ENCODE data around the gene NPM3. TPM values are rescaled to one million over a fixed set of nuclear protein-coding genes. Genes with fewer than 3 reads are reported as not detected.
A peak's percentile ranks its signal among the peaks of the same experiment; 100 is the strongest.

The NPM3 gene
- total and polyA plus RNA-seq, 2 of the 13 experiments (the other 11 are each of a cell fraction or from before 2014, with no cell fraction given): 47.6 to 129 TPM

DNA sequence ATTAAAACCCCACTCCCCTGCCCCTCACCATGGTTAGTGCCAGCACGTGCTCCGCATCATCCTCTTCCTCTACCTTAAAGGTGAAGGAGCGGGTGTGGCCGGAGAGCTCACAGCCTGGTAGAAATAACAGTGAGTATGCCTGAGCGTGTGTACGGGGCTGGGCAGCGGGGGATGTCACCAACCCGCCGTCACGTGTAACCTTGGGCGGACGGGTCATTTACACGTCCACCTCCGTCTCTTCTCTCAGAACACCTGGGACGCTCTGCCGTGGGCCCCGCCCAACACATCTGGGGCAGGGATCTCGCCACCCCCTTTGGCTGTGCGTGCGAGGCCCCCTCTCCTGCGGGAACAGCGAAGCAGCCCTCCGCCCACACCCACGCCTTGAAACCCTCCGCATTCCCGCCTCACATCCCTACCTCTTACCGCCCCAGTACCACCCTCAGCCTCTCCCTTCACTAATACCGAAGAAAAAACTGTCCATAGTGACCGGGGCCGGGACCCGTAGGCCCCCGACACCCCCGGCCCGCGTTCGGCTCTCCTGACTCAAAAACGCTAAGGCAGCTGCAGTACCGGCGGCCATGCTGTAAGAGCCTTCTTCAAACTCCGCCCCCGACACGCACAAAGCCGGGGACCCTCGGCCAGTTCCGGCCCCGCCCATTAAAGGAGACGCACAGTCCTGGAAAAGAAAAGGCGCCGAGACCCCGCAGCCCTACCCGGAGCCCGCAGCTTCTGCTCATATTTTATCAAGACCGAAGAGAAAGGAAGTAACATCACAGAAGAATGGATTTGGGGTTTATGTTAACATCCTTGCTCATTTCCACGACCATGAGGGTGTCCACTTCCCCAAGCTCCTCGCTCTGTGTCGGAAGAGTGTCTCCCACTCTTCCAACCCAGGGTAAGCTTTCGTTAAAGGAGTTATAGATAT is at the start of gene NPM3 (continued):
- TF ChIP-seq, protein P1, sequence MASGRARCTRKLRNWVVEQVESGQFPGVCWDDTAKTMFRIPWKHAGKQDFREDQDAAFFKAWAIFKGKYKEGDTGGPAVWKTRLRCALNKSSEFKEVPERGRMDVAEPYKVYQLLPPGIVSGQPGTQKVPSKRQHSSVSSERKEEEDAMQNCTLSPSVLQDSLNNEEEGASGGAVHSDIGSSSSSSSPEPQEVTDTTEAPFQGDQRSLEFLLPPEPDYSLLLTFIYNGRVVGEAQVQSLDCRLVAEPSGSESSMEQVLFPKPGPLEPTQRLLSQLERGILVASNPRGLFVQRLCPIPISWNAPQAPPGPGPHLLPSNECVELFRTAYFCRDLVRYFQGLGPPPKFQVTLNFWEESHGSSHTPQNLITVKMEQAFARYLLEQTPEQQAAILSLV (CRISPR knock-in tag; IDR thresholded peaks at IDR 0.05; ENCODE audit: borderline replicate concordance): no peak
- 0 out of 2 replicates have a peak, but pooled peaks have one; percentile 59 for TF ChIP-seq NAIF1 (CRISPR knock-in tag; IDR thresholded peaks at IDR 0.05; ENCODE audit: borderline replicate concordance)
- TF ChIP-seq ZNF510 (CRISPR knock-in tag; IDR thresholded peaks at IDR 0.05; ENCODE audit: low read depth): 0 out of 2 replicates have a peak, but pooled peaks have one; percentile 60
- 0 out of 2 replicates have a peak, but pooled peaks have one; percentile 10 for TF ChIP-seq ZNF792 (CRISPR knock-in tag; IDR thresholded peaks at IDR 0.05)
- no peak for TF ChIP-seq ZSCAN21 (CRISPR knock-in tag; IDR thresholded peaks at IDR 0.05; ENCODE audit: borderline replicate concordance)
- TF ChIP-seq TSC22D2 (CRISPR knock-in tag; IDR thresholded peaks at IDR 0.05; ENCODE audit: borderline replicate concordance): peak; percentile 69; the same call in 1 of the 2 replicates
- TF ChIP-seq ZNF33B (CRISPR knock-in tag; IDR thresholded peaks at IDR 0.05): no peak
- peak; percentile 94 for TF ChIP-seq GATAD1 (CRISPR knock-in tag; IDR thresholded peaks at IDR 0.05)
- TF ChIP-seq MEIS1 (CRISPR knock-in tag; IDR thresholded peaks at IDR 0.05; ENCODE audit: borderline replicate concordance): peak; percentile 46; the same call in 1 of the 2 replicates
- TF ChIP-seq, protein P2, sequence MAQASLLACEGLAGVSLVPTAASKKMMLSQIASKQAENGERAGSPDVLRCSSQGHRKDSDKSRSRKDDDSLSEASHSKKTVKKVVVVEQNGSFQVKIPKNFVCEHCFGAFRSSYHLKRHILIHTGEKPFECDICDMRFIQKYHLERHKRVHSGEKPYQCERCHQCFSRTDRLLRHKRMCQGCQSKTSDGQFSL (CRISPR knock-in tag; IDR thresholded peaks at IDR 0.05): no peak
- TF ChIP-seq, protein P3, sequence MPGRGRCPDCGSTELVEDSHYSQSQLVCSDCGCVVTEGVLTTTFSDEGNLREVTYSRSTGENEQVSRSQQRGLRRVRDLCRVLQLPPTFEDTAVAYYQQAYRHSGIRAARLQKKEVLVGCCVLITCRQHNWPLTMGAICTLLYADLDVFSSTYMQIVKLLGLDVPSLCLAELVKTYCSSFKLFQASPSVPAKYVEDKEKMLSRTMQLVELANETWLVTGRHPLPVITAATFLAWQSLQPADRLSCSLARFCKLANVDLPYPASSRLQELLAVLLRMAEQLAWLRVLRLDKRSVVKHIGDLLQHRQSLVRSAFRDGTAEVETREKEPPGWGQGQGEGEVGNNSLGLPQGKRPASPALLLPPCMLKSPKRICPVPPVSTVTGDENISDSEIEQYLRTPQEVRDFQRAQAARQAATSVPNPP (CRISPR knock-in tag; IDR thresholded peaks at IDR 0.05): no peak
- TF ChIP-seq, protein P4, sequence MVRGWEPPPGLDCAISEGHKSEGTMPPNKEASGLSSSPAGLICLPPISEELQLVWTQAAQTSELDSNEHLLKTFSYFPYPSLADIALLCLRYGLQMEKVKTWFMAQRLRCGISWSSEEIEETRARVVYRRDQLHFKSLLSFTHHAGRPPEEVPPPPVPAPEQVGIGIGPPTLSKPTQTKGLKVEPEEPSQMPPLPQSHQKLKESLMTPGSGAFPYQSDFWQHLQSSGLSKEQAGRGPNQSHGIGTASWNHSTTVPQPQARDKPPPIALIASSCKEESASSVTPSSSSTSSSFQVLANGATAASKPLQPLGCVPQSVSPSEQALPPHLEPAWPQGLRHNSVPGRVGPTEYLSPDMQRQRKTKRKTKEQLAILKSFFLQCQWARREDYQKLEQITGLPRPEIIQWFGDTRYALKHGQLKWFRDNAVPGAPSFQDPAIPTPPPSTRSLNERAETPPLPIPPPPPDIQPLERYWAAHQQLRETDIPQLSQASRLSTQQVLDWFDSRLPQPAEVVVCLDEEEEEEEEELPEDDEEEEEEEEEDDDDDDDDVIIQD (CRISPR knock-in tag; IDR thresholded peaks at IDR 0.05; ENCODE audit: low read depth): no peak
- TF ChIP-seq ZNF761 (CRISPR knock-in tag; conservative IDR thresholded peaks at IDR 0.05): peak; percentile 49; the same call in 1 of the 2 replicates
- no peak for TF ChIP-seq ARID2 (CRISPR knock-in tag; IDR thresholded peaks at IDR 0.05; ENCODE audit: borderline replicate concordance)
- TF ChIP-seq ZMYM4 (CRISPR knock-in tag; IDR thresholded peaks at IDR 0.05): peak; percentile 72
- no peak for TF ChIP-seq KLF13 (CRISPR knock-in tag; IDR thresholded peaks at IDR 0.05)
- TF ChIP-seq, protein P5, sequence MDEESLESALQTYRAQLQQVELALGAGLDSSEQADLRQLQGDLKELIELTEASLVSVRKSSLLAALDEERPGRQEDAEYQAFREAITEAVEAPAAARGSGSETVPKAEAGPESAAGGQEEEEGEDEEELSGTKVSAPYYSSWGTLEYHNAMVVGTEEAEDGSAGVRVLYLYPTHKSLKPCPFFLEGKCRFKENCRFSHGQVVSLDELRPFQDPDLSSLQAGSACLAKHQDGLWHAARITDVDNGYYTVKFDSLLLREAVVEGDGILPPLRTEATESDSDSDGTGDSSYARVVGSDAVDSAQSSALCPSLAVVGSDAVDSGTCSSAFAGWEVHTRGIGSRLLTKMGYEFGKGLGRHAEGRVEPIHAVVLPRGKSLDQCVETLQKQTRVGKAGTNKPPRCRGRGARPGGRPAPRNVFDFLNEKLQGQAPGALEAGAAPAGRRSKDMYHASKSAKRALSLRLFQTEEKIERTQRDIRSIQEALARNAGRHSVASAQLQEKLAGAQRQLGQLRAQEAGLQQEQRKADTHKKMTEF (CRISPR knock-in tag; IDR thresholded peaks at IDR 0.05): peak; percentile 57; the same call in 1 of the 2 replicates
- no peak for TF ChIP-seq NFIC (IDR thresholded peaks at IDR 0.05; ENCODE audit: low read length)
- TF ChIP-seq ZNF256 (CRISPR knock-in tag; conservative IDR thresholded peaks at IDR 0.05): no peak
- TF ChIP-seq, protein P6, sequence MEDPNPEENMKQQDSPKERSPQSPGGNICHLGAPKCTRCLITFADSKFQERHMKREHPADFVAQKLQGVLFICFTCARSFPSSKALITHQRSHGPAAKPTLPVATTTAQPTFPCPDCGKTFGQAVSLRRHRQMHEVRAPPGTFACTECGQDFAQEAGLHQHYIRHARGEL (CRISPR knock-in tag; IDR thresholded peaks at IDR 0.05): no peak
- no peak for TF ChIP-seq ATF7-NPFF (CRISPR knock-in tag; IDR thresholded peaks at IDR 0.05; ENCODE audit: low read depth)
- no peak for TF ChIP-seq NFE2L2 (IDR thresholded peaks at IDR 0.05; ENCODE audit: low read length)
- TF ChIP-seq RXRA (CRISPR knock-in tag; IDR thresholded peaks at IDR 0.05): peak; percentile 25; the same call in 1 of the 2 replicates
- TF ChIP-seq KMT2A (CRISPR knock-in tag; IDR thresholded peaks at IDR 0.05): peak; percentile 69

Measured in HepG2 (cell line).